ENCODE results near the gene USP32.

USP32 gene

DNA sequence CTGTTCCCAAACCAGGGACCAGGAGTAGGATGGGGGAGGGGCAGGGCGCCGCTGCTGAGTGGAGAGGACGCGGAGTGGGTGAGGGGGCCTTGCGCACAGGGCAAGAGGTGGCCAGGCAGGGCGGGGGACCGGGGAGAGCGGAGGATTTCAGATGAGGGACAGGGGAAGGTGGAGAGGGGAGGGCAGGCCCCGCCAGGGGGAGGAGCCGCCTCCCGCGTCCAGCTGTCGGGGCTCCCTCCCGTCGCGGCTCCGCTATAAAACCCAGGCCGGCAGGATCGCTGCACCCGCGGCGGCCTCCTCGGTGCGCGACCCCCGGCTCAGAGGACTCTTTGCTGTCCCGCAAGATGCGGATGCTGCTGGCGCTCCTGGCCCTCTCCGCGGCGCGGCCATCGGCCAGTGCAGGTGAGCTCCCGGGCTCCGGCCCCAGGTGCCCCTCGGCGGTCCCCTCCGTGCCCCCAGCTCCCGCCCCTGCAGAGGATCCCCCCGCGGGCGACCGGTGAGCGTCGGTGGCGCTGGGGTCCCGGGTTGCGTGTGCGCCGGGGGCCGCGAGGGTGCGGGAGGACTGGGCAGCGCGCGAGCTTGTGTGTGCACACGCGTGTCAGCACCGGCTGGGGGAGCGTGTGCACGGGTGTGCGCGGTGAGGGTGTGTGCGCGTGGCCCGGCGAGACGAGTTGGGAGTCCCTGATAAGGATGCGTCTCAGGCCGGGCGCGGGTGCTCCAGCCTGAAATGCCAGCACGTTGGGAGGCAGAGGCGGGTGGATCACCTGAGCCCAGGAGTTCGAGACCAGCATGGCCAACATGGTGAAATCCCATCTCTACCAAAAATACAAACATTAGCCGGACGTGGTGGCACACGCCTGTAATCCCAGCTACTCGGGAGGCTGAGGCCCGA, 242.0 kb downstream of the USP32 start, which contains the start of gene CA4:
TSS of gene CA4 (plus strand) at position 283 of the 892 bp plus-strand sequence. CDS start at position 345, 62 bp downstream.
- DNase-seq: no peak

DNA sequence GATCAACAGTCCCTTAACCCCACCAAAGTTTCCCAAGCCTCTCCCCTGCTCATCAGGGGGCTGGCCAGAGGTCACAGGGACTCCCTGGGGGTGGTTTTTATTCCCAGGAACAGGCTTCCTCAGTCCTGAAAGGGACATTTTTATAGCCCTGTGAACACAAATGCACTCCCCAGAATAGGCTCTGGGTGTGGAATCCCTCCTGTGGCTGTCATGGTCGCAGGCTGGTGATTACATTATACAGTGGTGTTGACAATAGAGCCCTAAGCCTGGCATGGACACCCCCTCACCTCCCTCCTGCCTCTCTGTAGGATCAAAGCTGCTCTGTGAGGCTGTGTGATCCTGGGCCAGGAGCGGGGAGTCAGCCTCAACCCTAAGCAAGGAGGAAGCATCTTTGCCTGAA, 243.6 kb downstream of the USP32 start:
- DNase-seq: no peak

DNA sequence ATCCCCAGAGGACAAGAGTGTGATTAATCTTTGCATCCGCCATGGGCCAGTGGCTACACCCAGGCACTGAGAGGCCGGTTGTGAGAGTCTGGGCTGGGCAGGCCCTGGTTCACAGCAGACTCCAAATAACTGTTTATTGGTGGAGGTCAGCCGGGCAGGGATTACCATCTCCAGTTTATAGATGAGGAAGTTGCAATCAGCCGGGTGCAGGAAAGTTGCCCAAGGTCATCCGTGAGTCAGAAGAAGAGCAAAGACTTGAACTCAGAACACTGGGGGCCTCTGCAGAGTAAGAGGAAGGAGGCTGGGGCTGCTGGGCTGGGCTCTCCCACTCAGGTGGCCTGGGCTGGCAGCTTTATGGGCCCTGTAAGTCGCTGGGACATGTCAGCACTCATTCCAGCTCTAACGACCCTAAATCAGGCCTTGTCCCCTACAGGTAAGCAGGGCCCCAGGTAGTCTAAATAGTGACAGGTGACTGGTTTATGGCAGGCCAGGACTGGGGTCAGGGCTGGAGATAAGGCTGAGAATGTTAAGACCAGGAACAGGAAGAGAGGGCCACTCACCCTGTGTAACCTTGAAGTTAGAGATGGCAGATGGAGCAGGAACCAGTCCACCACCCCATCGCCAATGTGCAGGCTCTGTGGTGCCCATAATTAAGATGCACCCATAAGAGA, 244.2 kb downstream of the USP32 start:
- DNase-seq: no peak

DNA sequence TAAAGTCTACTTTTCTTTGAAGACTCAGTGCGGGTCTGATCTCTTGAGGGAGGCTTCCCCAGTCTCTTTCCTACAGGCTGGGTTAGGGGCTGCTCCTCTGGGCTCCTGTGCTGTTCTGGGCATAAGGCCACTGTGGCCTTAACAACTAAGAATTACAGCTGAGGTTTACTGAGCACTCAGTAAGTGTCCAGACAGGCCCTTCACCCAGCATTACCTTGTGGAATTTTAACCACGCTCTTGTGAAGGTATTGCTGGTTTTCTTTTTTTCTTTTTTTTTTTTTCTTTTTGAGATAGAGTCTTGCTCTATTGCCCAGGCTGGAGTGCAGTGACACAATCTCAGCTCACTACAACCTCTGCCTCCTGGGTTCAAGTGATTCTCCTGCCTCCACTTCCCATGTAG, 245.7 kb downstream of the USP32 start:
- DNase-seq: no peak

DNA sequence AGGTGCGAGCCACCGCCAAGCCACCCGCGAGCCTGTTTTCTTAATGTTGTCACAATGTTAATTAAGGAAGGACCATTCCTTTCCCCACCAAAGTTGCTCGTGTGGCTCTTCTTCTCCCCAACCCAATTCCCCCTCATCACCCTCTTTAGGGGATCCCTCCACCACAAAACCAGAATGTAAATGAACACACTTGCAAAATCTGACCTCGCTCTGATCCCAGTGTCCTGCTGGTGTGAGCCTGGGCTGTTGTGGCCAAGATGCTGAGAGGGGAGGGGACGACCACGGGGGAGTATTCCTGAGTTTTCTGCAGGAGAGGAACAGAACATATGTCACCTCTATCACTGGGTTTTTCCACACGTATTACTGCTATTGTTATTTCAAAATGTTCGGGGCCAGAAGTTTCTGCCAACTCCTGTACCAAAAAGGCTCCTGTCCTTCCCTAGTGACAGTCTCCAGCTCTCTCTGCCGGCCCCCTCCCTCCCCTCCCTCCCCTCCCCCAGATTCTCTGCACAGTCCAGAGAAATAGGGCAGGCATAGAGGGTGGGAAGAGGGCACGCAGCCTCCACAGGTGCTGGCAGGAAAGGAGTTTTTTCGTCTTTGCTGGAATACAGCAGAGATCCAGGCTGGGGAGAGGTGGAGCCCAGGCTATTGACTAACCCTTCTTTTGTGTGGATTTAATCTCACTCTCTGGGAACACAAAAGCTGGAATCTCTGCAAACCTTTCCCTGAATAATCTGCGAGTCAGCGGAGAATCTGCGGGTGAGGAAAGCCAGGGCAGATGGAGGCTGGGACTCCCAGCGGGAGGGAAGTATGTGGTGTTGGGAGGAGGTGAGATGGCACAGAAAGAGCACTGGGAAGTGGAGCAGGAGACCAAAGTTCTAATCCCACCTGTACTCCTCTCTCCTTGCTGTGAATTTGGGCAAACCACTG, 246.7 kb downstream of the USP32 start:
- no peak for DNase-seq

DNA sequence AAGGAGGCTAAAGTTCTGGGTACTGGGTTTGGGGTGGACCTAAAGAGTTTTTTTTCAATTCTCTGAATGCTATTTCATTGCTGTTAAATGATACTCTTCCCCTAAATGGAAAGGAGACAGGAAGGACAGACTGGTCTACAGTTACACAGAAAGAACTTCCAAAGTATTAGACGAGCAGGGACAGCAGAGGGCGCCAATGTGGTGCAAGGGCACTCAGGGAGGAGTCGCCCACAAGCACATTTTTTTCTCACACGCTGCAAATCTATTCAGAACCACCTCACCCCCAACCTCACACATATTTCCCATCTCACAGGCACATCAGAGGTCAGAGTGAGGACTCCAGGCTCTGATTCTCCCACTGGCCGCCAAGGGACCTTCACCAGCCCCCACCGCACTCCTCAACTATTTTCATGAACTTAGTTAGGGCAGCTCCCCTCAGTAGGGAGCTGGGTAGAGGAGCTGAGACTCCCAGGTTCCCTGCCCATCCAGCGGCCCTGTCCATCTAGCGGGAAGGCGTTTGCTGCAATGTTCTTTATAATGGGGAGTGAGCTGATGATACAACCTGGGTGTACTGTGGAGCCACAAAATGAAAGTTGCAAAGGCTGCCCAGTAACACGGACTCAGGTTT, 248.9 kb downstream of the USP32 start:
- peak; percentile 37 for DNase-seq

DNA sequence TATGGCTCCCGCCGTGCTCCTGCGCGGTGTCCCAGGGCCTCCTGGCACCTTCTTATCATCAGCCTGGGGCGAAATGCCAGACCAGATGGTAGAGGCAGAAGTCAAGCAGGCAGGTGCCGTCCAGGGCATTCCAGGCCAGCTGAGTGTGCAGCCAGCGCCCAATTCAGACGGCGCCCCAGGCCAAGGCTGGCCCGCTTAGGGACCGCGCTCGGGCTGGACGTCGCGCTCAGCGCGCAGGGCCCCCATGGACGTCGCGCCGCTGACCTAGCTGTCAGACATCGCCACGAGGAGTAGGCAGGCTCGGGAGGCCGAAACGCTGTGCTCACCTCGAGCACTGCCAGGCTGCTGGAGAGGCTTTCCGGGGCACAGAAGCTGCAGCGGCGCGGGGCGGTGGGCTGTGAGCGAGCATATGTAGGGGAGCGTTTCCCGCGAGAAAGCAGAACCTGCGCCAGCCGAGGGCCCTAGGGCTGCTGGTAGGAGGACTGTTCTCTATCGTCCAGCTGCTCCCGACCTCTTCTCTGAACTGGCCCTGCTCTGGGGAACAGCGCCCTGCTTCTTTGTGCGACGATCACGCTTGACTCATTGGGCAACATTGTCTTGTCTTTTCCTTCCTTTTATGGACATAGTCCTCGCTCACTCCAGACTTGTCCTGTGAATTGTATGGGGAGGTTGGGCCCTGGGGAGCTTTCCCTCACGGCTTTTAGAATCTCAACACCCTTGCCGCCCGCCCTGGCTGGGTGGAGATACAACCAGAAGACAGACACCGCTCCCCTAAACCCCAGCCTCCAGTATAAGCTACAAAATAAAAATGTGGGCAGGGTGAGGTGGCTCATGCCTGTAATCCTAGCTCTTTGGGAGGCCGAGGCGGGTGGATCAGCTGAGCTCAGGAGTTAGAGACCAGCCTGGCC, 250.6 kb downstream of the USP32 start:
- no peak for DNase-seq

DNA sequence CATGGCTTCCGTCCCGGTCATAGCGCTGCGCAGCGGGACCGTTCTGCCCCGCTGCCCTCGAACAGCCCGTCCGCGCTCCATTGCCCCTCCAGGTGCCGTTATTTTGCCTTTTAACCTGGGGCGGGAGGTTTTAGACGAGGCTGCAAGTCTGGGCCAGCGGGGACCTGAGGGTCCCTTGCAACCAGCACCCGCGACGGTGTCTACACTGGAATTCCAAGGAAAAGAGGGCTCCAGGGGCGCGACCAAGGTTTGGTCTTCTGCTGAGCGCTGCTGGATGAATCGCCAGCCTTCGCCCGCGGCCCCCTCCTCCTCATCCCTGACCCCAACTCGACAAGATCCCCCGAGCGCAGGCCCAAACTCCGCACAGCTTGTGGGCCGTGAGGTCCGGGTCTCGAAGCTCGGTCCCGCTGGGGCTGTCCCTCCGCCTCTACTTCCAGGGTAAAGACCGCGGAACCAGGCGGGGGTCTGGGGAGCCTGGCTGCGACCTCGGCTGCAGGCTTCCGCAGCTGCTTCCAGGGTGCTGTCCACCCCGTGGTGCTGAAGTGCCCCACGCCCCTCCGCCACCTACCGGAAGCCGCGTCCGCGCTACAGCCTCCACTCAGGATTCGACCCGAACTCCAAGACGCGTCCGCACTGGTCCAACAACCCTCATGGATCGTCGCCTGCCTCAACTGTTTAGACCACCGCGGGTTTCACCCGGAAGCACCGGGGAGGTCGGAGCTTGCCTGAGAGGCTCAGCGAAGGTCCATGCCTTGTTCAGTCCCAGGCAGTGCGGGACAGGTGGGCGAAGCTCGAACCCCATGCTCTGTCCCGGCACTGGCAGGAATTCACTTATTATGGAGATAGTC, 252.3 kb downstream of the USP32 start:
- no peak for DNase-seq

DNA sequence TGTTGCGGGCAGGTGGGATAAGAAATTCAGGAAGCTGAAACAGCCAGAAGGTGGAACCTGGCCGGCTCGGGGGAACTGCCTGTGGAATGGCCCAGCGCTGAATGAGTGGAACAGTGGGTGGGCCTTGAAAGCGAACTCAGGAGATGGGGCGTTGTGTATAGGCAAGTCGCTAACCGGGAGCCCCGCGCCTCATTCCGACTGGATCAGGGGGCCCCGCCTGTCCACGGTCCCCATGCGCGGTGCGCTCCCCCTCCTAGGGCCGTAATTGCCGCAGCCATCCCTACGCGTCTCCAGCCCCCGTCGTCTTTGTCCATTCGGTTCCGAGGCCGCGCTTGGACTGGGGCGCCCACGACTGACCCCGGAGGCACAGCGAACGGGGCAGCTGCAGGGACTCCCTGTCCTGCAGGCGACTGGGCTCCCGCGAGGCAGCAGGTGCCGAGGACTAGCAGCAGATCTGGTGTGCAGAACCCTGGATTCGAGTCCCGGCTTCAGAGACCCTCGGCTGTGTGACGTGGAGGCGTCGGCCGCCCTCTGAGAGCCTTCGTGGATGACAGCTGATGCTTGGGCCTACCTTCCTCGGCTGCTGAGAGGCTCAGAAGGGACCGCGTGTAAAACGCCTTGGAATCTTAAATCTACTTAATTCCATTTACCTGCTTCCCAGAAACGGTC, 253.0 kb downstream of the USP32 start:
- no peak for DNase-seq

DNA sequence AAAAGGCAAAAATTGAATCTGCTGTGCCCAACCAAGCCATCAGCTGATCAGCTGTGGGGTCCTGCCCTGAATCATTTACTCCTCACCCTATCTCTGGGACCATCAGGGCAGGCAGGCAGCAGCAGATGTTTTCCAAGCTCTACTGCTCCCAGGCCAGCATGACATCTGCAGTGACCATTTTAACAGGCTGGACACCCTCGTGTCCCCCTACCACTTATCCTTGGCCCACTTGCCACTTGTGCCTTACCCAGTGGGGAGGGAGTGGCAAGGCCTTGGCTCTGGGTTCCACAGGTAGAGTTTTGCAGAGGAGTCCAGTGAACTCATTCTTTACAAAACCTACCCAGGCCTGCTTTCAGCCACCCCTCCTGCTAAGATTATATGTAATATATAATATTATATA, 254.2 kb downstream of the USP32 start:
- DNase-seq: no peak

DNA sequence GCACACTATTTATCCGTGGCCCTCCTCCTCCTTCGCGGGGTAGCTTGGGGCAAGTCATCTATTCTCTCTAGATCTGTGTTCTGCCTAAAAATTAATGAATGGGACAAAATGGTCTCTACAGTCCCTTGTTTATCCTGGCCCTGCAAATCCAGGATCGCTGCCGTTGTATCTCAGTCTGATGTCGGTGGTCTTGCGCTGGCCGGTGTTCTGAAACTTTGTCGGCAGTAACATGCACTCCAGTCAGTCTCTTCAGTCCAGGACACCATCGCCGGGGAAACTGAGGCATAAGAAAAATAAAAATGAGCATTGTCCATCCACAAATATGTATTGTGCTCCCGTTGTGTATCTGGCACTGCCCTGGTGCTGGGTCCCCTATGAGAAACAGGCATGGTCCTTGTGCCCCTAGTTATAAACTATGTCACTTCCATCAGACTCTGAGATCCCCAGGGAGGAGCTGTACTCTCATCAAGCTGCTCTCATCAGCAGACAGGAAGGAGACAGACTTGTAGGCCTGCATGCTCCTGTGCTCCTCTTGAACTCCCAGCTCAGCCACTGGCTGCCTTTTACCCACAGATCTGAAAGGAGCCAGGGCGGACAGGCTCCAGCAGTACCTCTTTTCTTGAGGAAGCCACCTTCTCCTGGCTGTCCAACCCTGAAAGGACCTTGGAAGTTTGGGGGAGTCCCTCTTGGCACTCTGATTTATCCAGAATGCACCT, 255.8 kb downstream of the USP32 start:
- no peak for DNase-seq

DNA sequence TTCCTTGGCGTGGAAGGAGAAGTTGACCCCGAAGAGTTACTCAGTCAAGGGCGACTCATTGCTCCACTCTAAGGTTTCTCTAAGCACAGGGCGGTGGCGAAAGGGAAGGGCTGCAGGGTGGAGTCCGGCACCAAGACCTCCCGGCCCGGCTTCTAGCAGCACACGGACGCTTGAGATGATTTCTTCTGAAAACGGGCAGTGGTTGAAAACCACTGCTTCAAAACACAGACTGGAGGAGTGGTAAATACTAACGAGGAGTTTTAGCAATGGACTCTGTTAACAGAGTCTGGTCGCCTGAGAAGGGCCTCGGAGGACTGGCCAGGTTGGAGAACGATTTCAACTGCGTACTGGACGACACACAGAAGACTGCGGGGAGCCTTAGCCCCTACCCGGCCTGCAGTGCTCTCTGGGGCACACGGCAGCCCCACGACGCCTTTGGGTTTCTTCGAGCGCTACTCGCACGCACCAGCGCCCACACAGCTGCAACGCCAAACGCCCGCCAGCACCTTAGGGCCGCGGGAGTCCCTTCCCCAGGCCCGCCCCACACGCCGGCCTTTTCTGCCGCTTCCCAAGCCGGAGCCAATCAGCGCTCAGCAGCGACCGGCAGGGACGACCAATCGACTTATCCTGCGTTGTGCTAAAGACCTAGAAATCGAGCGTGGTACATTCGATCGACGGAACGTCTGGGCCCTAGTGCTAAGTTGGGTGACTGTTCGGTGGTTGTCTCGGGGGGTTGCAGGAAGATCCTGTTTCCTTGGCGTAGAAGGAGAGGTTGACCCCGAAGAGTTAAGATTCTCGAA, 256.6 kb downstream of the USP32 start:
- DNase-seq: peak; percentile 46

DNA sequence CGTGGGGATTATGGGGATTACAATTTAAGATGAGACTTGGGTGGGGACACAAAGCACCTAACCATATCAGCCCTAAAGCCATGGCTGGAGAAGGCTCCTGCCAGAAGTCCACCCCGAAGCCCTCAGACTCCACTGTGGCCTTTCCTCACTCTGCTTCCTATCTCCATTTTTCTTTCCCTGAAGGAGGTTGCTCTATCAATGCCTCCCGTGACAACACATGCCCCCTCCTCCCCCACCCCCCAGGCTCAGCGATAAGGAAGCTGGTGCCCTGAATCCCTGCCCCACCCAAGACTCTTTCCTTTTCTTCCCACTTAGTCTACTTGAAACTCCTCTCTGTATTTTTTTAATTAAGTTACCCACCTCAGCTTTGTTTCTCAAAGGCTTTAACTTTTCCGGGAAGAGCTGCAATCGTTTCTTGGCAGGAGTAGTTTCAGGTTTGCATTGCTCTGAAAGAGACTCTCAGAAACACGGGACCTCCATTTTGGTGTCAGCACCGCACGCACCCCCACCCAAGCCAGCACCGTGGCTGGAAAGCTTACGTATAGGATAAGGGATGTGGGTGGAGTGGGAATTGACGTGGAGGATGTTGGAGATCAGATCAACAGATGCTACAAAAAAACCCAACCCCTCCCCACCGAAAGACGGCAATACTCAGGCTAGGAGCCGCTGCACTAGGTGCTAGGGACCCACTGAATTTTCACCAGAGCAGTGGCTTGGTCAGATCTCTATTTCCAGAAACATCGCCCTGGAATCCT, 257.4 kb downstream of the USP32 start:
- no peak for DNase-seq

DNA sequence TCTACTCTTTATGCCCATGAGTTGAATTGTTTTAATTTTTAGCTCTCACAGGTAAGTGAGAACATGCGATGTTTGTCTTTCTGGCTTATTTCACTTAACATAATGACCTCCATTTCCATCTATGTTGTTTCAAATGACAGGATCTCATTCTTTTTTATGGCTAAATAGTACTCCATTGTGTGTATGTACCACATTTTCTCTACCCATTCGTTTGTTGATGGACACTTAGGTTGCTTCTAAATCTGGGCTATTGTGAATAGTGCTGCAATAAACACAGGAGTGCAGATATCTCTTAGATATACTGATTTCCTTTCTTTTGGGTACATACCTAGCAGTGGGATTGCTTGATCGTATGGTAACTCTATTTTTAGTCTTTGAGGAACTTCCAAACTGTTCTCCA, 261.5 kb downstream of the USP32 start:
- DNase-seq: no peak

DNA sequence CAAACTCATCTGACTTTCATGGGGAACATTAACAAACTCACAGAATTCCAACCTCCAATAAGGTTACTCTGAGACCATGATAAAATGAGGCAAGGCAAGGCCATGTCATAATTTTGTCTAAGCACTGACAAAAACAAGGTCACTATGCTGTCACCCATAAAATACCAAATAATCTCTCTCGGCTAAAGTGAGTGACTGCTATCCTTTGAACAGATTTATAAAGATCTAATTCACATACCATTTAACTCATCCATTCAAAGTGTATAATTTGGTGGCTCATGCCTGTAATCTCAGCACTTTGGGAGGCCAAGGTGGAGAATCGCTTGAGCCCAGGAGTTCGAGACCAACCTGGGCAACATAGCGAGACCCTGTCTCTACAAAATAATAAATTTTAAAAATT, 262.8 kb downstream of the USP32 start:
- no peak for DNase-seq
